ENCODE measurements around the gene NLRP11. TPM values are rescaled to one million over a fixed set of nuclear protein-coding genes. Genes with fewer than 3 reads are reported as not detected.

NLRP11 gene
- total RNA-seq (2014; rRNA removed; shearing (Covaris generic)): not detected in 2 replicates
- polyA plus RNA-seq (2016; fragmentation: Nextera tagmentation; extraction: Ambion mirVana): not detected in 2 replicates
- long read RNA-seq: 0 reads

DNA sequence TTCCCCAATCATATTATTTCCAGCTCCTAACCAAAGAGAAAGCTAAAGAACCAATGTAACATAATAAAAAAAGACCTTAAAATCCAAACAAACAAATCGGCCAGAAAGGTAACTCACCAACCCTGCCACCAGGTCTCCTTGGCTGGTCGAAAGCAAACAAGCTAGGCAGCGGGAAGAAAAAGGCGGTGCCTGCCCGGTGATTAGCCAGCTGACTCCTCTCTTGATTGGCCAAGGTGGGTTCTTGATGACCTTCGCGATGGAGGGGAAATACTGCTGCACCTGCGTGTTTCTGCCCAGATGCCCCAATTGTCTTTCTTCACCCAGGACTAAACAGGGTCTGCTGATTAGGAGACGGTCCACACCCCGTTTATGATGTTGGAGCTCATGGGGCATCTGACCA lies at the start of gene NLRP11:
TSS of gene NLRP11 (minus strand) at position 154 of the 400 bp plus-strand sequence. CDS start 13,825 bp downstream, outside the sequence.
- Histone ChIP-seq H3K4me1 (ENCODE audit: insufficient read depth) (no peaks in the 10 kb centered on the region), H3K9me2 (ENCODE audit: insufficient read depth) (no peaks in the 10 kb centered on the region), H3K27me3 (ENCODE audit: insufficient read depth) (no peaks in the 10 kb centered on the region), H4K20me1 (replicated peaks; ENCODE audit: insufficient read depth) (no peaks in the 10 kb centered on the region), H3F3A (replicated peaks; ENCODE audit: low read depth) (no peaks in the 10 kb centered on the region), H3K79me2 (replicated peaks; ENCODE audit: insufficient read depth) (no peaks in the 10 kb centered on the region), H3K36me3 (ENCODE audit: insufficient read depth) (peaks cover 4% of the 10 kb centered on the region), H3K27ac (ENCODE audit: low read depth) (no peak within 1 kb of the TSS), H2AFZ (no peak within 1 kb of the TSS), H3K4me3 (no peak within 1 kb of the TSS), H3K4me2 (no peak within 1 kb of the TSS)
- no peak for DNase-seq (ENCODE audit: low spot score)
- ATAC-seq: no peak
- Mint-ChIP-seq H3K27ac (no peak within 1 kb of the TSS), H3K9me3 (peaks cover 72% of the 10 kb centered on the region), H3K4me3 (no peak within 1 kb of the TSS), H3K36me3 (ENCODE audit: low read depth) (peaks cover 26% of the 10 kb centered on the region), H3K27me3 (ENCODE audit: insufficient read depth, low read depth, poor library complexity) (peaks cover 4% of the 10 kb centered on the region), H3K4me1 (no peaks in the 10 kb centered on the region)
- no peak for TF ChIP-seq ZNF114 (CRISPR knock-in tag; IDR thresholded peaks at IDR 0.05)
- TF ChIP-seq, protein P1, sequence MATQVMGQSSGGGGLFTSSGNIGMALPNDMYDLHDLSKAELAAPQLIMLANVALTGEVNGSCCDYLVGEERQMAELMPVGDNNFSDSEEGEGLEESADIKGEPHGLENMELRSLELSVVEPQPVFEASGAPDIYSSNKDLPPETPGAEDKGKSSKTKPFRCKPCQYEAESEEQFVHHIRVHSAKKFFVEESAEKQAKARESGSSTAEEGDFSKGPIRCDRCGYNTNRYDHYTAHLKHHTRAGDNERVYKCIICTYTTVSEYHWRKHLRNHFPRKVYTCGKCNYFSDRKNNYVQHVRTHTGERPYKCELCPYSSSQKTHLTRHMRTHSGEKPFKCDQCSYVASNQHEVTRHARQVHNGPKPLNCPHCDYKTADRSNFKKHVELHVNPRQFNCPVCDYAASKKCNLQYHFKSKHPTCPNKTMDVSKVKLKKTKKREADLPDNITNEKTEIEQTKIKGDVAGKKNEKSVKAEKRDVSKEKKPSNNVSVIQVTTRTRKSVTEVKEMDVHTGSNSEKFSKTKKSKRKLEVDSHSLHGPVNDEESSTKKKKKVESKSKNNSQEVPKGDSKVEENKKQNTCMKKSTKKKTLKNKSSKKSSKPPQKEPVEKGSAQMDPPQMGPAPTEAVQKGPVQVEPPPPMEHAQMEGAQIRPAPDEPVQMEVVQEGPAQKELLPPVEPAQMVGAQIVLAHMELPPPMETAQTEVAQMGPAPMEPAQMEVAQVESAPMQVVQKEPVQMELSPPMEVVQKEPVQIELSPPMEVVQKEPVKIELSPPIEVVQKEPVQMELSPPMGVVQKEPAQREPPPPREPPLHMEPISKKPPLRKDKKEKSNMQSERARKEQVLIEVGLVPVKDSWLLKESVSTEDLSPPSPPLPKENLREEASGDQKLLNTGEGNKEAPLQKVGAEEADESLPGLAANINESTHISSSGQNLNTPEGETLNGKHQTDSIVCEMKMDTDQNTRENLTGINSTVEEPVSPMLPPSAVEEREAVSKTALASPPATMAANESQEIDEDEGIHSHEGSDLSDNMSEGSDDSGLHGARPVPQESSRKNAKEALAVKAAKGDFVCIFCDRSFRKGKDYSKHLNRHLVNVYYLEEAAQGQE (IDR thresholded peaks at IDR 0.05; ENCODE audit: unreplicated experiment): no peak
- TF ChIP-seq EZH2 (IDR thresholded peaks at IDR 0.05; ENCODE audit: low read depth, unreplicated experiment): no peak
- TF ChIP-seq, protein P2, sequence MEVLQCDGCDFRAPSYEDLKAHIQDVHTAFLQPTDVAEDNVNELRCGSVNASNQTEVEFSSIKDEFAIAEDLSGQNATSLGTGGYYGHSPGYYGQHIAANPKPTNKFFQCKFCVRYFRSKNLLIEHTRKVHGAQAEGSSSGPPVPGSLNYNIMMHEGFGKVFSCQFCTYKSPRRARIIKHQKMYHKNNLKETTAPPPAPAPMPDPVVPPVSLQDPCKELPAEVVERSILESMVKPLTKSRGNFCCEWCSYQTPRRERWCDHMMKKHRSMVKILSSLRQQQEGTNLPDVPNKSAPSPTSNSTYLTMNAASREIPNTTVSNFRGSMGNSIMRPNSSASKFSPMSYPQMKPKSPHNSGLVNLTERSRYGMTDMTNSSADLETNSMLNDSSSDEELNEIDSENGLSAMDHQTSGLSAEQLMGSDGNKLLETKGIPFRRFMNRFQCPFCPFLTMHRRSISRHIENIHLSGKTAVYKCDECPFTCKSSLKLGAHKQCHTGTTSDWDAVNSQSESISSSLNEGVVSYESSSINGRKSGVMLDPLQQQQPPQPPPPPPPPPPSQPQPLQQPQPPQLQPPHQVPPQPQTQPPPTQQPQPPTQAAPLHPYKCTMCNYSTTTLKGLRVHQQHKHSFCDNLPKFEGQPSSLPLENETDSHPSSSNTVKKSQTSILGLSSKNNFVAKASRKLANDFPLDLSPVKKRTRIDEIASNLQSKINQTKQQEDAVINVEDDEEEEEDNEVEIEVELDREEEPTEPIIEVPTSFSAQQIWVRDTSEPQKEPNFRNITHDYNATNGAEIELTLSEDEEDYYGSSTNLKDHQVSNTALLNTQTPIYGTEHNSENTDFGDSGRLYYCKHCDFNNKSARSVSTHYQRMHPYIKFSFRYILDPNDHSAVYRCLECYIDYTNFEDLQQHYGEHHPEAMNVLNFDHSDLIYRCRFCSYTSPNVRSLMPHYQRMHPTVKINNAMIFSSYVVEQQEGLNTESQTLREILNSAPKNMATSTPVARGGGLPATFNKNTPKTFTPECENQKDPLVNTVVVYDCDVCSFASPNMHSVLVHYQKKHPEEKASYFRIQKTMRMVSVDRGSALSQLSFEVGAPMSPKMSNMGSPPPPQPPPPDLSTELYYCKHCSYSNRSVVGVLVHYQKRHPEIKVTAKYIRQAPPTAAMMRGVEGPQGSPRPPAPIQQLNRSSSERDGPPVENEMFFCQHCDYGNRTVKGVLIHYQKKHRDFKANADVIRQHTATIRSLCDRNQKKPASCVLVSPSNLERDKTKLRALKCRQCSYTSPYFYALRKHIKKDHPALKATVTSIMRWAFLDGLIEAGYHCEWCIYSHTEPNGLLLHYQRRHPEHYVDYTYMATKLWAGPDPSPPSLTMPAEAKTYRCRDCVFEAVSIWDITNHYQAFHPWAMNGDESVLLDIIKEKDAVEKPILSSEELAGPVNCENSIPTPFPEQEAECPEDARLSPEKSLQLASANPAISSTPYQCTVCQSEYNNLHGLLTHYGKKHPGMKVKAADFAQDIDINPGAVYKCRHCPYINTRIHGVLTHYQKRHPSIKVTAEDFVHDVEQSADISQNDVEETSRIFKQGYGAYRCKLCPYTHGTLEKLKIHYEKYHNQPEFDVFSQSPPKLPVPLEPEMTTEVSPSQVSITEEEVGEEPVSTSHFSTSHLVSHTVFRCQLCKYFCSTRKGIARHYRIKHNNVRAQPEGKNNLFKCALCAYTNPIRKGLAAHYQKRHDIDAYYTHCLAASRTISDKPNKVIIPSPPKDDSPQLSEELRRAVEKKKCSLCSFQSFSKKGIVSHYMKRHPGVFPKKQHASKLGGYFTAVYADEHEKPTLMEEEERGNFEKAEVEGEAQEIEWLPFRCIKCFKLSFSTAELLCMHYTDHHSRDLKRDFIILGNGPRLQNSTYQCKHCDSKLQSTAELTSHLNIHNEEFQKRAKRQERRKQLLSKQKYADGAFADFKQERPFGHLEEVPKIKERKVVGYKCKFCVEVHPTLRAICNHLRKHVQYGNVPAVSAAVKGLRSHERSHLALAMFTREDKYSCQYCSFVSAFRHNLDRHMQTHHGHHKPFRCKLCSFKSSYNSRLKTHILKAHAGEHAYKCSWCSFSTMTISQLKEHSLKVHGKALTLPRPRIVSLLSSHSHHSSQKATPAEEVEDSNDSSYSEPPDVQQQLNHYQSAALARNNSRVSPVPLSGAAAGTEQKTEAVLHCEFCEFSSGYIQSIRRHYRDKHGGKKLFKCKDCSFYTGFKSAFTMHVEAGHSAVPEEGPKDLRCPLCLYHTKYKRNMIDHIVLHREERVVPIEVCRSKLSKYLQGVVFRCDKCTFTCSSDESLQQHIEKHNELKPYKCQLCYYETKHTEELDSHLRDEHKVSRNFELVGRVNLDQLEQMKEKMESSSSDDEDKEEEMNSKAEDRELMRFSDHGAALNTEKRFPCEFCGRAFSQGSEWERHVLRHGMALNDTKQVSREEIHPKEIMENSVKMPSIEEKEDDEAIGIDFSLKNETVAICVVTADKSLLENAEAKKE (CRISPR knock-in tag; IDR thresholded peaks at IDR 0.05): no peak
- TF ChIP-seq JUNB (IDR thresholded peaks at IDR 0.05; ENCODE audit: unreplicated experiment): no peak
- no peak for TF ChIP-seq STAT1 (IDR thresholded peaks at IDR 0.05; ENCODE audit: unreplicated experiment)
- no peak for TF ChIP-seq EZH2phosphoT487 (IDR thresholded peaks at IDR 0.05; ENCODE audit: unreplicated experiment)
- TF ChIP-seq ZNF331 (CRISPR knock-in tag; IDR thresholded peaks at IDR 0.05; ENCODE audit: low read depth): no peak
- TF ChIP-seq, protein P3, sequence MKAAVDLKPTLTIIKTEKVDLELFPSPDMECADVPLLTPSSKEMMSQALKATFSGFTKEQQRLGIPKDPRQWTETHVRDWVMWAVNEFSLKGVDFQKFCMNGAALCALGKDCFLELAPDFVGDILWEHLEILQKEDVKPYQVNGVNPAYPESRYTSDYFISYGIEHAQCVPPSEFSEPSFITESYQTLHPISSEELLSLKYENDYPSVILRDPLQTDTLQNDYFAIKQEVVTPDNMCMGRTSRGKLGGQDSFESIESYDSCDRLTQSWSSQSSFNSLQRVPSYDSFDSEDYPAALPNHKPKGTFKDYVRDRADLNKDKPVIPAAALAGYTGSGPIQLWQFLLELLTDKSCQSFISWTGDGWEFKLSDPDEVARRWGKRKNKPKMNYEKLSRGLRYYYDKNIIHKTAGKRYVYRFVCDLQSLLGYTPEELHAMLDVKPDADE (IDR thresholded peaks at IDR 0.05): no peak
- TF ChIP-seq POLR2AphosphoS5 (IDR thresholded peaks at IDR 0.05; ENCODE audit: low read depth): no peak
- TF ChIP-seq NANOG (IDR thresholded peaks at IDR 0.05; ENCODE audit: borderline replicate concordance): no peak
- TF ChIP-seq, protein P4, sequence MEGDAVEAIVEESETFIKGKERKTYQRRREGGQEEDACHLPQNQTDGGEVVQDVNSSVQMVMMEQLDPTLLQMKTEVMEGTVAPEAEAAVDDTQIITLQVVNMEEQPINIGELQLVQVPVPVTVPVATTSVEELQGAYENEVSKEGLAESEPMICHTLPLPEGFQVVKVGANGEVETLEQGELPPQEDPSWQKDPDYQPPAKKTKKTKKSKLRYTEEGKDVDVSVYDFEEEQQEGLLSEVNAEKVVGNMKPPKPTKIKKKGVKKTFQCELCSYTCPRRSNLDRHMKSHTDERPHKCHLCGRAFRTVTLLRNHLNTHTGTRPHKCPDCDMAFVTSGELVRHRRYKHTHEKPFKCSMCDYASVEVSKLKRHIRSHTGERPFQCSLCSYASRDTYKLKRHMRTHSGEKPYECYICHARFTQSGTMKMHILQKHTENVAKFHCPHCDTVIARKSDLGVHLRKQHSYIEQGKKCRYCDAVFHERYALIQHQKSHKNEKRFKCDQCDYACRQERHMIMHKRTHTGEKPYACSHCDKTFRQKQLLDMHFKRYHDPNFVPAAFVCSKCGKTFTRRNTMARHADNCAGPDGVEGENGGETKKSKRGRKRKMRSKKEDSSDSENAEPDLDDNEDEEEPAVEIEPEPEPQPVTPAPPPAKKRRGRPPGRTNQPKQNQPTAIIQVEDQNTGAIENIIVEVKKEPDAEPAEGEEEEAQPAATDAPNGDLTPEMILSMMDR (conservative IDR thresholded peaks at IDR 0.05; ENCODE audit: low read depth in 2 of 2): no peak
- no peak for TF ChIP-seq CREB1 (CRISPR knock-in tag; IDR thresholded peaks at IDR 0.05; ENCODE audit: low read depth)

All from GM23338 (cell line).